HG03175 (cell line): ENCODE results near the gene MED9.

Experiments used
- ATAC-seq: cut with Tn5 transposase; IDR thresholded peaks from one replicate; pipeline ENCODE4 v1.9.1; 2021; ENCODE audit warnings: mild to moderate bottlenecking, moderate library complexity; ENCODE audit not compliant: unreplicated experiment

The MED9 gene

GRCh38 chr17:17532991-17533390 lies 56.2 kb downstream of the MED9 start:
- no peak for ATAC-seq

- no peak for ATAC-seq
These were observed 57.2 kb downstream of the MED9 start for GRCh38 chr17:17533901-17534441.

- ATAC-seq, result no peak
These were observed 59.2 kb downstream of the MED9 start for GRCh38 chr17:17535957-17536356.

- ATAC-seq, result no peak
These were observed 59.9 kb downstream of the MED9 start for GRCh38 chr17:17536702-17537101.

- no peak for ATAC-seq
These were observed 60.7 kb downstream of the MED9 start for GRCh38 chr17:17537311-17538099.

GRCh38 chr17:17538417-17539391 lies 61.9 kb downstream of the MED9 start:
- ATAC-seq, result no peak

- no peak for ATAC-seq
These were observed 62.8 kb downstream of the MED9 start for GRCh38 chr17:17539591-17539990.

- no peak for ATAC-seq
These were observed 63.6 kb downstream of the MED9 start for GRCh38 chr17:17540278-17540906.

GRCh38 chr17:17540935-17541639 lies 64.3 kb downstream of the MED9 start:
- no peak for ATAC-seq

- ATAC-seq, result no peak
These were observed 64.8 kb downstream of the MED9 start for GRCh38 chr17:17541640-17542001.
